ENCODE measurements around the gene KIAA1549. TPM values are rescaled to one million over a fixed set of nuclear protein-coding genes. Genes with fewer than 3 reads are reported as not detected.

Gene KIAA1549
- total RNA-seq, 1 donor from 2014 or later, result 10.8 TPM

DNA sequence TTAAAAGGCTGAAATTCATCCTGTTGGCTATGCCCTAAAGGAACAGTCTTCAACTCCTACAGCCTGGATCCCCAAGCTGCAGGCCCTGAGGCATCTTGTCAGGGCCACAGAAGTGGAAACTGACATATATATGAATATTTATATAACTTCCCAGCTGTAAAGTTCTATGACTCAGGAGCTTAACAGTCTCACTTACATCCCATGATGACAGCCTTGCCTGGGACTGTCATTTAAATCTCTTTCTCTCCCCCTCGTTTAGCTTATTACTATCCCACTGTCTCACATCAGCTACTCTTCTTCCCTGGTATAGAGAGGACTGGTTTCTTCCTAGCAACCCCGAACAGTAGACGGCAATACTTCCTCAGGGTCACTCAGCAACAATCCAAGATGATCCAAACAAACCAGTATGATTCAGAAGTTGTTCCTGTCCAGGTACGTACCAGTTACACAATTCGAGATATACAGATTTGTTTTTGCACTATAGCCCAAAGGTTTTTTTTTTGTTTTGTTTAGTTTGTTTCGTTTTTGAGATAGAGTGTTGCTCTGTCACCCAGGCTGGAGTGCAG is 22.7 kb downstream of the KIAA1549 start:
- Mint-ChIP-seq H3K4me3 (ENCODE audit: unreplicated experiment) (no peak overlapping the region), H3K27ac (ENCODE audit: unreplicated experiment) (no peak overlapping the region), H3K27me3 (ENCODE audit: unreplicated experiment) (peaks cover 3% of the 10 kb centered on the region), H3K4me1 (ENCODE audit: unreplicated experiment) (peaks cover 13% of the 10 kb centered on the region), H3K9me3 (ENCODE audit: unreplicated experiment) (no peaks in the 10 kb centered on the region), H3K36me3 (ENCODE audit: low read depth, unreplicated experiment) (no peaks in the 10 kb centered on the region)
- DNase-seq (ENCODE audit: low spot score), result no peak
- TF ChIP-seq, protein P1, sequence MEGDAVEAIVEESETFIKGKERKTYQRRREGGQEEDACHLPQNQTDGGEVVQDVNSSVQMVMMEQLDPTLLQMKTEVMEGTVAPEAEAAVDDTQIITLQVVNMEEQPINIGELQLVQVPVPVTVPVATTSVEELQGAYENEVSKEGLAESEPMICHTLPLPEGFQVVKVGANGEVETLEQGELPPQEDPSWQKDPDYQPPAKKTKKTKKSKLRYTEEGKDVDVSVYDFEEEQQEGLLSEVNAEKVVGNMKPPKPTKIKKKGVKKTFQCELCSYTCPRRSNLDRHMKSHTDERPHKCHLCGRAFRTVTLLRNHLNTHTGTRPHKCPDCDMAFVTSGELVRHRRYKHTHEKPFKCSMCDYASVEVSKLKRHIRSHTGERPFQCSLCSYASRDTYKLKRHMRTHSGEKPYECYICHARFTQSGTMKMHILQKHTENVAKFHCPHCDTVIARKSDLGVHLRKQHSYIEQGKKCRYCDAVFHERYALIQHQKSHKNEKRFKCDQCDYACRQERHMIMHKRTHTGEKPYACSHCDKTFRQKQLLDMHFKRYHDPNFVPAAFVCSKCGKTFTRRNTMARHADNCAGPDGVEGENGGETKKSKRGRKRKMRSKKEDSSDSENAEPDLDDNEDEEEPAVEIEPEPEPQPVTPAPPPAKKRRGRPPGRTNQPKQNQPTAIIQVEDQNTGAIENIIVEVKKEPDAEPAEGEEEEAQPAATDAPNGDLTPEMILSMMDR (IDR thresholded peaks at IDR 0.05; ENCODE audit: unreplicated experiment), result no peak

DNA sequence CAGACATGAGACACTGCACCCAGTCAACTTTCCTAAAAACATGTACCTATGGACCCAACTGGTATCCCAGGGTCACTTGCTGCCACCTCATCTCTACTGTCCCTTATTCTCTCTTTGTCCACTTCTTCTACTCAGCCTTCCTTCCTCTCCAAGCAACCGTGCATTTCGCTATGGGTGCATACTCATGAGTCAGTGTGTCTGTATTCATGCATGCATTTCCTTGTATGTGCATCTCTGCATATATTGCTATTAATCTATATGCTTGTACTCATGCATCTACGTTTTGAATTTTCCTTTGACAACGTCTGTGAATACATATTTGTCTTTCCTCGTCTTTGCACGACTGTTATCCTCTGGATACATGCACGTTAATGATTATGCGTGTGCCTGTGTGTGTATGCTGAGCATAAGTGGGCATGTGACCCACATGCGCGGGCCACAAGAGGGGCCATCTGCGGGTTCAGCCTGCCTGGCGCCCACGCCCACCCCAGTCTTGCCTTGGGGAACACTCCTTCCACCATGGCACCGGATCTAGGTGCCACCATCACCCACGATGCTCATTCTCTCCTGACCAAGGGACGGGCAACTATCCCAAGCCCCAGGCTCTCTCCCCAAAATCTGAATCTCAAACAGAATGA is 23.3 kb downstream of the KIAA1549 start:
- no peak overlapping the region for H3K27ac Mint-ChIP-seq (ENCODE audit: unreplicated experiment)
- H3K4me1 Mint-ChIP-seq (ENCODE audit: unreplicated experiment), result peaks cover 13% of the 10 kb centered on the region
- H3K27me3 Mint-ChIP-seq (ENCODE audit: unreplicated experiment), result peaks cover 3% of the 10 kb centered on the region
- no peaks in the 10 kb centered on the region for H3K9me3 Mint-ChIP-seq (ENCODE audit: unreplicated experiment)
- no peak overlapping the region for H3K4me3 Mint-ChIP-seq (ENCODE audit: unreplicated experiment)
- TF ChIP-seq, protein P1 (IDR thresholded peaks at IDR 0.05; ENCODE audit: unreplicated experiment), result no peak
- no peak for DNase-seq (ENCODE audit: low spot score)
- no peaks in the 10 kb centered on the region for H3K36me3 Mint-ChIP-seq (ENCODE audit: low read depth, unreplicated experiment)

DNA sequence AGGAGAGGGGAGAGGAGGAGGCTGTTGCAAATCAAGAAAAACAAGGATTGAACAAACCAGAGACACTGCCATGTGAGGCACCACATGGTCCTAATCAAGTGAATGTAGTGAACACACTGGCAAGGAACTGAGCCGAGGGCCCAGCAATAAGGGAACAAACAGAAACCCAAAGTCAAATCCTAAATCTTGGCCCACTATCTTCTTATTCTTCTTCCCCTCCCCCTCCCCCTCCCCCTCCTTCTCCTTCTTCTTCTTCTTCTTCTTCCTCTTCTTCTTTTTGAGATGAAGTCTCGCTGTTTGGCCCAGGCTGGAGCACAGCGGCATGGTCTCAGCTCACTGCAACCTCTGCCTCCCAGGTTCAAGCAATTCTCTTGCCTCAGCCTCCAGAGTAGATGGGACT is 24.0 kb downstream of the KIAA1549 start:
- H3K27me3 Mint-ChIP-seq (ENCODE audit: unreplicated experiment), result peaks cover 3% of the 10 kb centered on the region
- H3K27ac Mint-ChIP-seq (ENCODE audit: unreplicated experiment), result no peak overlapping the region
- no peak overlapping the region for H3K4me3 Mint-ChIP-seq (ENCODE audit: unreplicated experiment)
- no peak for DNase-seq (ENCODE audit: low spot score)
- H3K4me1 Mint-ChIP-seq (ENCODE audit: unreplicated experiment), result peaks cover 17% of the 10 kb centered on the region
- TF ChIP-seq, protein P1 (IDR thresholded peaks at IDR 0.05; ENCODE audit: unreplicated experiment), result no peak
- H3K36me3 Mint-ChIP-seq (ENCODE audit: low read depth, unreplicated experiment), result no peaks in the 10 kb centered on the region
- no peaks in the 10 kb centered on the region for H3K9me3 Mint-ChIP-seq (ENCODE audit: unreplicated experiment)

DNA sequence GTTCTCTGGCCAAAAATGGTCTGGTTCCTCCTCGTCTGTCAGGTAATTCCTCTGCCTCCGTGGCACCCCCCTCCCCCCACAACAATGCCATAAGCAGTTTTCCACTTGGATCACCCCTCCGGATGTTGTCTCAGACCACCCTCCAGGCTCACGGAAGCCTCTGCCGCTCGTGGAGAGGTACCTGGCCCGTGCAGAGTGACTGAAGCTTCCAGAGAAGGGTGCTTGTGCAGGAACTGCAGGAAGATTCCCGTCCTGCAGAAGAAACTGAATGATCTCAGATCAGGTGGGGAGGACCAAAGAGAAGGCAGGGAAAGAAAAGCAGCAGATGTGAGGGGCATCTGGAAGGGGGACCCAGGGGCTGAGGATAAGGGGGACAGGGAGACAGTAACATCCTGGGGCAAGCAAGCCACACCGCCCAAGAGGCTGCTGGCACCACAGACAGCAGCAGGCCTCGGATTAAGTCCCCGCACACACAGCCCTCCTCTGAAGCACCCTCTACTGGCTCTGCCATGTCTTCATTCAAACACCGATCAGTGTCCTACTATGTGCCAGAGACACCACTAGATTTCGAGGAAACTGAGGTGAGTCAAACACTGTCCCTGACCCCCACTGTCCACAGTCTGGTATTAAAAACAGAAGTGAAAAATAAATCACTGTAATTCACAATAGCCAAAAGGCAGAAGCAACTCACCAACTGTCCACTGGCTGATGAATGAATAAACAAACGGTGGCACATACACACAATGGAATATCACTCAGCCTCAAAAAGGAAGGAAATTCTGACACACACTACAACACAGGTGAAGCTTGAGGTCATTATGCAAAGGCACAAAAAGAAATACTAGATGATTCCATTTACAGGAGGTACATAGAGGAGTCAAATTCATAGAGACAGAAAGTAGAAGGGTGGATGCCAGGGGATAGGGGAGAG is 26.4 kb downstream of the KIAA1549 start:
- Mint-ChIP-seq H3K4me1 (ENCODE audit: unreplicated experiment) (peaks cover 32% of the 10 kb centered on the region), H3K27ac (ENCODE audit: unreplicated experiment) (no peak overlapping the region), H3K4me3 (ENCODE audit: unreplicated experiment) (no peak overlapping the region), H3K27me3 (ENCODE audit: unreplicated experiment) (peaks cover 8% of the 10 kb centered on the region), H3K36me3 (ENCODE audit: low read depth, unreplicated experiment) (no peaks in the 10 kb centered on the region), H3K9me3 (ENCODE audit: unreplicated experiment) (no peaks in the 10 kb centered on the region)
- TF ChIP-seq, protein P1 (IDR thresholded peaks at IDR 0.05; ENCODE audit: unreplicated experiment), result no peak
- DNase-seq (ENCODE audit: low spot score), result no peak

All from endothelial cell (in vitro differentiated cells).